NCI-H1694 treated with DMSO at 0.1 percent for 48 hours (cell line): ENCODE measurements around the gene KRTAP10-10.
"Not testable (repeated sequence)": the region's sequence is repeated elsewhere in the genome, so short reads cannot be mapped to it uniquely, and the experiment has no call there.

Experiments used
- DNase-seq: peaks from one replicate; lab custom pipeline; 2025; lab: John Stamatoyannopoulos, UW

The KRTAP10-10 gene

GRCh38 chr21:44650973-44651675 is 14.0 kb downstream of the KRTAP10-10 start:
- DNase-seq: no peak

GRCh38 chr21:44653123-44653522 is 16.0 kb downstream of the KRTAP10-10 start:
- no peak for DNase-seq

- DNase-seq: no peak
Measured at GRCh38 chr21:44653656-44654575, 16.8 kb downstream of the KRTAP10-10 start.

GRCh38 chr21:44654576-44655175 is 17.5 kb downstream of the KRTAP10-10 start, which contains the start of gene KRTAP12-4:
Gene KRTAP12-4, minus strand, starts transcription at chr21:44654659. Its CDS starts 45 bp downstream, at chr21:44654614.
- DNase-seq: no peak

GRCh38 chr21:44656868-44657267 is 19.7 kb downstream of the KRTAP10-10 start:
- no peak for DNase-seq

- peak; percentile 53 for DNase-seq
Measured at GRCh38 chr21:44657635-44658540, 20.7 kb downstream of the KRTAP10-10 start, which contains the start of gene KRTAP12-3. Gene KRTAP12-3, plus strand, starts transcription at chr21:44657932. Its CDS starts 48 bp downstream, at chr21:44657980.

GRCh38 chr21:44658541-44658910 is 21.4 kb downstream of the KRTAP10-10 start:
- DNase-seq: no peak

- DNase-seq: no peak
Measured at GRCh38 chr21:44658913-44659595, 21.9 kb downstream of the KRTAP10-10 start.

GRCh38 chr21:44661567-44661966 is 24.4 kb downstream of the KRTAP10-10 start:
- DNase-seq: not testable (repeated sequence)

- DNase-seq: no peak
Measured at GRCh38 chr21:44664691-44665090, 27.5 kb downstream of the KRTAP10-10 start.

GRCh38 chr21:44666401-44667320 is 29.5 kb downstream of the KRTAP10-10 start, which contains the start of gene KRTAP12-2:
Gene KRTAP12-2, minus strand, starts transcription at chr21:44666927. Its CDS starts 41 bp downstream, at chr21:44666886.
- DNase-seq: peak; percentile 38

- DNase-seq: no peak
Measured at GRCh38 chr21:44667612-44668011, 30.5 kb downstream of the KRTAP10-10 start.

GRCh38 chr21:44670642-44671432 is 33.7 kb downstream of the KRTAP10-10 start:
- no peak for DNase-seq

- DNase-seq: no peak
Measured at GRCh38 chr21:44671911-44672310, 34.8 kb downstream of the KRTAP10-10 start.

- DNase-seq: no peak
Measured at GRCh38 chr21:44677881-44678280, 40.7 kb downstream of the KRTAP10-10 start.

GRCh38 chr21:44681152-44681551 is 44.0 kb downstream of the KRTAP10-10 start:
- no peak for DNase-seq

- peak; percentile 78 for DNase-seq
Measured at GRCh38 chr21:44681861-44682579, 44.9 kb downstream of the KRTAP10-10 start, which contains the start of gene KRTAP12-1. Gene KRTAP12-1, minus strand, starts transcription at chr21:44682163. Its CDS starts 40 bp downstream, at chr21:44682123.
